Measurements from ENCODE around the gene ATP5F1E. TPM values are rescaled to one million over a fixed set of nuclear protein-coding genes. Genes with fewer than 3 reads are reported as not detected.

The ATP5F1E gene
- total and polyA plus RNA-seq, 8 donors = 75.5 to 197 (median 169) TPM

- ATAC-seq (no peak), DNase-seq (no peak)
- Histone ChIP-seq H3K36me3 (peaks cover 5 to 50% of the 10 kb centered on the region in 2 donors), H3K27me3 (no peaks in the 10 kb centered on the region), H3K27ac (no peak overlapping the region), H3K4me1 (peaks cover 18 to 43% of the 10 kb centered on the region in 2 donors), H3K4me3 (no peak overlapping the region), H3K9me3 (no peaks in the 10 kb centered on the region)
- intact Hi-C loops (cut with DNase I) = no loop called here
- no peak for TF ChIP-seq CTCF (IDR thresholded peaks at IDR 0.05)
Observed at GRCh38 chr20:59035381-59035780, 3.2 kb upstream of the ATP5F1E start.

GRCh38 chr20:59033616-59034165 lies 1.6 kb upstream of the ATP5F1E start:
- Histone ChIP-seq H3K36me3 (peaks cover 5 to 64% of the 10 kb centered on the region in 2 donors), H3K9me3 (no peaks in the 10 kb centered on the region), H3K27ac (no peak overlapping the region), H3K4me1 (peaks cover 29 to 43% of the 10 kb centered on the region in 2 donors), H3K4me3 (no peak overlapping the region), H3K27me3 (no peaks in the 10 kb centered on the region)
- no peak for DNase-seq
- TF ChIP-seq CTCF (IDR thresholded peaks at IDR 0.05) = no peak
- ATAC-seq = no peak
- intact Hi-C loops (cut with DNase I) = no loop called here

GRCh38 chr20:59033093-59033492 lies 958 bp upstream of the ATP5F1E start:
- Histone ChIP-seq H3K27ac (peak overlapping the region; percentile 89 to 94), H3K4me3 (peak overlapping the region; percentile 74 to 88), H3K27me3 (no peaks in the 10 kb centered on the region), H3K4me1 (peaks cover 34 to 45% of the 10 kb centered on the region in 2 donors), H3K36me3 (peaks cover 5 to 66% of the 10 kb centered on the region in 2 donors), H3K9me3 (no peaks in the 10 kb centered on the region)
- intact Hi-C loops (cut with DNase I) = no loop called here
- TF ChIP-seq CTCF (IDR thresholded peaks at IDR 0.05) = no peak
- no peak for ATAC-seq
- no peak for DNase-seq

- DNase-seq (no peak), ATAC-seq (peak; percentile 7)
- intact Hi-C loops (cut with DNase I) = no loop called here
- H3K4me1 ChIP-seq = peaks cover 34 to 50% of the 10 kb centered on the region in 2 donors
- H3K4me3 ChIP-seq = peak overlapping the region; percentile 74 to 88
- H3K27me3 ChIP-seq = no peaks in the 10 kb centered on the region
- TF ChIP-seq CTCF (IDR thresholded peaks at IDR 0.05) = no peak
- H3K9me3 ChIP-seq = no peaks in the 10 kb centered on the region
- peak overlapping the region; percentile 89 to 94 for H3K27ac ChIP-seq
- peaks cover 5 to 66% of the 10 kb centered on the region in 2 donors for H3K36me3 ChIP-seq
Observed at GRCh38 chr20:59032713-59033059, 551 bp upstream of the ATP5F1E start.

- ATAC-seq (peak; percentile 17), DNase-seq (no peak)
- intact Hi-C loops (cut with DNase I) = no loop called here
- H3K36me3 ChIP-seq = peaks cover 0 to 66% of the 10 kb centered on the region in 2 donors
- no peaks in the 10 kb centered on the region for H3K9me3 ChIP-seq
- H3K4me1 ChIP-seq = peaks cover 34 to 60% of the 10 kb centered on the region in 2 donors
- peak overlapping the region; percentile 89 to 94 for H3K27ac ChIP-seq
- H3K27me3 ChIP-seq = no peaks in the 10 kb centered on the region
- H3K4me3 ChIP-seq = peak overlapping the region; percentile 74 to 88
- no peak for TF ChIP-seq CTCF (IDR thresholded peaks at IDR 0.05)
Observed at GRCh38 chr20:59031564-59032022, 542 bp downstream of the ATP5F1E start.

Measured in left lung (tissue), 10 donors.